ENCODE data around the gene PRPS1. TPM values are rescaled to one million over a fixed set of nuclear protein-coding genes. Genes with fewer than 3 reads are reported as not detected.
"Not testable (repeated sequence)": the region's sequence is repeated elsewhere in the genome, so short reads cannot be mapped to it uniquely, and the experiment has no call there.

The PRPS1 gene
- total RNA-seq = 24.1 TPM
- long read RNA-seq, partial matches to known transcripts = 1 of 1 reads
- long read RNA-seq, other reads (novel, unspliced or antisense) = 0 of 1 reads

GRCh38 chrX:107627838-107628661, at the start of gene PRPS1:
PRPS1 (plus strand) TSS chrX:107628510; CDS start chrX:107628629, 119 bp downstream.
- DNase-seq (ENCODE audit: missing footprints) = peak; percentile 93
- peak; percentile 100 for ATAC-seq
- intact Hi-C loops (cut with DNase I) = no loop called here

GRCh38 chrX:107579956-107580355, 48.4 kb upstream of the PRPS1 start:
- no peak for ATAC-seq
- intact Hi-C loops (cut with DNase I) = no loop called here
- no peak for DNase-seq (ENCODE audit: missing footprints)

- no peak for ATAC-seq
- intact Hi-C loops (cut with DNase I) = no loop called here
- no peak for DNase-seq (ENCODE audit: missing footprints)
These were observed 46.4 kb upstream of the PRPS1 start for GRCh38 chrX:107581923-107582322.

- ATAC-seq = no peak
- DNase-seq (ENCODE audit: missing footprints) = no peak
- intact Hi-C loops (cut with DNase I) = no loop called here
These were observed 39.1 kb upstream of the PRPS1 start for GRCh38 chrX:107589243-107589642.

- DNase-seq (ENCODE audit: missing footprints) = no peak
- no peak for ATAC-seq
- intact Hi-C loops (cut with DNase I) = no loop called here
These were observed 31.7 kb upstream of the PRPS1 start for GRCh38 chrX:107596651-107597050.

- ATAC-seq (no peak), DNase-seq (ENCODE audit: missing footprints) (no peak)
- intact Hi-C loops (cut with DNase I) = no loop called here
These were observed 31.0 kb upstream of the PRPS1 start for GRCh38 chrX:107597264-107597663.

- intact Hi-C loops (cut with DNase I) = no loop called here
- DNase-seq (ENCODE audit: missing footprints) = no peak
- ATAC-seq = no peak
These were observed 30.5 kb upstream of the PRPS1 start for GRCh38 chrX:107597791-107598190.

- intact Hi-C loops (cut with DNase I) = no loop called here
- no peak for DNase-seq (ENCODE audit: missing footprints)
- ATAC-seq = no peak
These were observed 28.9 kb upstream of the PRPS1 start for GRCh38 chrX:107599450-107599861.

GRCh38 chrX:107600366-107600765, 27.9 kb upstream of the PRPS1 start:
- intact Hi-C loops (cut with DNase I) = no loop called here
- DNase-seq (ENCODE audit: missing footprints) = no peak
- no peak for ATAC-seq

- DNase-seq (ENCODE audit: missing footprints) (no peak), ATAC-seq (no peak)
- intact Hi-C loops (cut with DNase I) = no loop called here
These were observed 27.0 kb upstream of the PRPS1 start for GRCh38 chrX:107601326-107601725.

GRCh38 chrX:107601759-107602158, 26.6 kb upstream of the PRPS1 start:
- ATAC-seq (no peak), DNase-seq (ENCODE audit: missing footprints) (no peak)
- intact Hi-C loops (cut with DNase I) = no loop called here

- intact Hi-C loops (cut with DNase I) = no loop called here
- DNase-seq (ENCODE audit: missing footprints) (peak; percentile 66), ATAC-seq (peak; percentile 56)
These were observed 25.5 kb upstream of the PRPS1 start for GRCh38 chrX:107602694-107603239.

GRCh38 chrX:107603429-107604159, 24.7 kb upstream of the PRPS1 start:
- DNase-seq (ENCODE audit: missing footprints) (no peak), ATAC-seq (no peak)
- intact Hi-C loops (cut with DNase I) = no loop called here

- intact Hi-C loops (cut with DNase I); DNase-seq (ENCODE audit: missing footprints); ATAC-seq: not testable (repeated sequence)
These were observed 19.2 kb upstream of the PRPS1 start for GRCh38 chrX:107609061-107609460.

GRCh38 chrX:107610667-107611066, 17.6 kb upstream of the PRPS1 start:
- intact Hi-C loops (cut with DNase I) = no loop called here

GRCh38 chrX:107619885-107620322, 8.4 kb upstream of the PRPS1 start:
- intact Hi-C loops (cut with DNase I) = no loop called here
- ATAC-seq = no peak
- no peak for DNase-seq (ENCODE audit: missing footprints)

More at GRCh38 chrX:107610667-107611066, 17.6 kb upstream of the PRPS1 start:
- no peak for DNase-seq (ENCODE audit: missing footprints)
- no peak for ATAC-seq

GRCh38 chrX:107624893-107625292, 3.4 kb upstream of the PRPS1 start:
- ATAC-seq (no peak), DNase-seq (ENCODE audit: missing footprints) (no peak)
- intact Hi-C loops (cut with DNase I) = no loop called here

- DNase-seq (ENCODE audit: missing footprints) (no peak), ATAC-seq (no peak)
- intact Hi-C loops (cut with DNase I) = no loop called here
These were observed 2.6 kb upstream of the PRPS1 start for GRCh38 chrX:107625739-107626138.

GRCh38 chrX:107626481-107626880, 1.8 kb upstream of the PRPS1 start:
- intact Hi-C loops (cut with DNase I) = no loop called here
- DNase-seq (ENCODE audit: missing footprints) (no peak), ATAC-seq (no peak)

- ATAC-seq = no peak
- DNase-seq (ENCODE audit: missing footprints) = no peak
- intact Hi-C loops (cut with DNase I) = no loop called here
These were observed 1.4 kb upstream of the PRPS1 start for GRCh38 chrX:107626916-107627315.
